Measurements from ENCODE around the gene ENTHD1.

The ENTHD1 gene

GRCh38 chr22:39925909-39926679 lies 32.5 kb upstream of the ENTHD1 start:
- H3K4me2 ChIP-seq (ENCODE audit: low read length) = no peak overlapping the region
- peaks cover 41% of the 10 kb centered on the region for H3K27me3 ChIP-seq (ENCODE audit: control insufficient read depth, low read length)
- no peak overlapping the region for H3K4me3 ChIP-seq (ENCODE audit: low read length)
- no peaks in the 10 kb centered on the region for H3K79me2 ChIP-seq (ENCODE audit: control insufficient read depth, low read length)
- no peaks in the 10 kb centered on the region for H3K36me3 ChIP-seq (ENCODE audit: control insufficient read depth, low read length)
- no peaks in the 10 kb centered on the region for H3F3A ChIP-seq (ENCODE audit: control insufficient read depth, insufficient read depth)
- H3K4me1 ChIP-seq (ENCODE audit: control insufficient read depth, low read length) = no peaks in the 10 kb centered on the region
- no peaks in the 10 kb centered on the region for H3K9me3 ChIP-seq (ENCODE audit: control insufficient read depth, insufficient read depth, low read length)
- TF ChIP-seq EZH2phosphoT487 (IDR thresholded peaks at IDR 0.05; ENCODE audit: borderline replicate concordance, low read length) (no peak), CTCF (IDR thresholded peaks at IDR 0.05; ENCODE audit: low read depth, low read length, poor library complexity, severe bottlenecking) (no peak)
- H4K20me1 ChIP-seq (ENCODE audit: control insufficient read depth, insufficient read depth, low read depth, low read length) = no peaks in the 10 kb centered on the region
- no peak overlapping the region for H3K27ac ChIP-seq (ENCODE audit: low read depth, low read length)
- H3K9me2 ChIP-seq (replicated peaks; ENCODE audit: control insufficient read depth, low read length) = no peaks in the 10 kb centered on the region

GRCh38 chr22:39925273-39925672 lies 31.7 kb upstream of the ENTHD1 start:
- Histone ChIP-seq H3K27me3 (ENCODE audit: control insufficient read depth, low read length) (peaks cover 41% of the 10 kb centered on the region), H3K4me1 (ENCODE audit: control insufficient read depth, low read length) (no peaks in the 10 kb centered on the region), H3K36me3 (ENCODE audit: control insufficient read depth, low read length) (no peaks in the 10 kb centered on the region), H3K9me2 (replicated peaks; ENCODE audit: control insufficient read depth, low read length) (no peaks in the 10 kb centered on the region), H3K4me2 (ENCODE audit: low read length) (no peak overlapping the region), H3K27ac (ENCODE audit: low read depth, low read length) (no peak overlapping the region), H4K20me1 (ENCODE audit: control insufficient read depth, insufficient read depth, low read depth, low read length) (no peaks in the 10 kb centered on the region), H3K4me3 (ENCODE audit: low read length) (no peak overlapping the region), H3K9me3 (ENCODE audit: control insufficient read depth, insufficient read depth, low read length) (no peaks in the 10 kb centered on the region), H3F3A (ENCODE audit: control insufficient read depth, insufficient read depth) (no peaks in the 10 kb centered on the region), H3K79me2 (ENCODE audit: control insufficient read depth, low read length) (no peaks in the 10 kb centered on the region)
- no peak for TF ChIP-seq CTCF (IDR thresholded peaks at IDR 0.05; ENCODE audit: low read depth, low read length, poor library complexity, severe bottlenecking)
- no peak for TF ChIP-seq EZH2phosphoT487 (IDR thresholded peaks at IDR 0.05; ENCODE audit: borderline replicate concordance, low read length)

GRCh38 chr22:39924286-39924685 lies 30.7 kb upstream of the ENTHD1 start:
- no peaks in the 10 kb centered on the region for H3K9me2 ChIP-seq (replicated peaks; ENCODE audit: control insufficient read depth, low read length)
- peaks cover 44% of the 10 kb centered on the region for H3K27me3 ChIP-seq (ENCODE audit: control insufficient read depth, low read length)
- no peak overlapping the region for H3K27ac ChIP-seq (ENCODE audit: low read depth, low read length)
- H3K79me2 ChIP-seq (ENCODE audit: control insufficient read depth, low read length) = no peaks in the 10 kb centered on the region
- TF ChIP-seq CTCF (IDR thresholded peaks at IDR 0.05; ENCODE audit: low read depth, low read length, poor library complexity, severe bottlenecking) = no peak
- no peak for TF ChIP-seq EZH2phosphoT487 (IDR thresholded peaks at IDR 0.05; ENCODE audit: borderline replicate concordance, low read length)
- H3K4me1 ChIP-seq (ENCODE audit: control insufficient read depth, low read length) = no peaks in the 10 kb centered on the region
- no peaks in the 10 kb centered on the region for H4K20me1 ChIP-seq (ENCODE audit: control insufficient read depth, insufficient read depth, low read depth, low read length)
- no peaks in the 10 kb centered on the region for H3K9me3 ChIP-seq (ENCODE audit: control insufficient read depth, insufficient read depth, low read length)
- H3F3A ChIP-seq (ENCODE audit: control insufficient read depth, insufficient read depth) = no peaks in the 10 kb centered on the region
- no peak overlapping the region for H3K4me3 ChIP-seq (ENCODE audit: low read length)
- no peaks in the 10 kb centered on the region for H3K36me3 ChIP-seq (ENCODE audit: control insufficient read depth, low read length)
- H3K4me2 ChIP-seq (ENCODE audit: low read length) = no peak overlapping the region

All from DOHH2 (cell line).